ENCODE results near the gene MRPL24. TPM values are rescaled to one million over a fixed set of nuclear protein-coding genes. Genes with fewer than 3 reads are reported as not detected.

MRPL24 gene
- total and polyA plus RNA-seq, 2 of the 13 experiments (the other 11 are each of a cell fraction or from before 2014, with no cell fraction given): 38.1 to 42.9 TPM

DNA sequence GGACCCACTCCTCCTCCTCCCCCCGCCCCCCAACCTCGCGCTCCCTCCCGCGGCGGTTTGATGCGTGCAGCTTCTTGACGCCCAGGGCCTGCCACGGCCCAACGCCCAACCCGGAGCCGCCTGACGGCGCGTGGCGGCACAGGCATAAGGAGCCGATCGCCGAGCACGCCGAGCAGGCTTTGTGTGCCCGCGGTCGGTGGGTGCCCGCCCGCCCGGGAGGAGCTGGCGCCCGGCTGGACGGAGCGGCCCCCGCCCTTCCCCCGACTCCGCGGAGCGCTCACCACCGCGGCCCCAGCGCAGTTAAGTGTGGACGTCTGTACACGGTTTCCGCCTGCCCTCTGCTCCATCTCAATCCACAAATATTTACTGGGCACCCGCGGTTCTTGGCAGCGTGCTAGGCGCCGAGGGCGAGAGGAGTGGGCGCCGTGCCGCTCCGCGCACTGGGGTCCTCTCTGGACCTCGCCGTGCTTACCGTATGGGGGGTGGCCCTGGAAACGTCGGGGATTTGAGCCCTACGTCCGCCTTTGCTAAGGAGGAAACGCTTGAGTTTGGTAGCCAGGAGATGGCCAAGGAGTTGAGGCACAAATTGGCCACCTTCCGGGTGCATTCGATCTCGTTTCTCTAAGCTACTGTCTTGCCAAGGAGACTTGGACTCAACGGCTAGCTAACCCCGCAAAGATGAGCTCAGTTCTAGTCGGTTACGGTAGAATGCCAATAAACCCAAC, 11.0 kb upstream of the MRPL24 start (continued):
- TF ChIP-seq, protein P1, sequence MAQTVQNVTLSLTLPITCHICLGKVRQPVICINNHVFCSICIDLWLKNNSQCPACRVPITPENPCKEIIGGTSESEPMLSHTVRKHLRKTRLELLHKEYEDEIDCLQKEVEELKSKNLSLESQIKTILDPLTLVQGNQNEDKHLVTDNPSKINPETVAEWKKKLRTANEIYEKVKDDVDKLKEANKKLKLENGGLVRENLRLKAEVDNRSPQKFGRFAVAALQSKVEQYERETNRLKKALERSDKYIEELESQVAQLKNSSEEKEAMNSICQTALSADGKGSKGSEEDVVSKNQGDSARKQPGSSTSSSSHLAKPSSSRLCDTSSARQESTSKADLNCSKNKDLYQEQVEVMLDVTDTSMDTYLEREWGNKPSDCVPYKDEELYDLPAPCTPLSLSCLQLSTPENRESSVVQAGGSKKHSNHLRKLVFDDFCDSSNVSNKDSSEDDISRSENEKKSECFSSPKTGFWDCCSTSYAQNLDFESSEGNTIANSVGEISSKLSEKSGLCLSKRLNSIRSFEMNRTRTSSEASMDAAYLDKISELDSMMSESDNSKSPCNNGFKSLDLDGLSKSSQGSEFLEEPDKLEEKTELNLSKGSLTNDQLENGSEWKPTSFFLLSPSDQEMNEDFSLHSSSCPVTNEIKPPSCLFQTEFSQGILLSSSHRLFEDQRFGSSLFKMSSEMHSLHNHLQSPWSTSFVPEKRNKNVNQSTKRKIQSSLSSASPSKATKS (CRISPR knock-in tag; IDR thresholded peaks at IDR 0.05): no peak
- TF ChIP-seq ZFAT (CRISPR knock-in tag; conservative IDR thresholded peaks at IDR 0.05) (no peak), ERF (CRISPR knock-in tag; IDR thresholded peaks at IDR 0.05) (peak; percentile 72), ARNT2 (CRISPR knock-in tag; IDR thresholded peaks at IDR 0.05; ENCODE audit: low read depth) (peak; percentile 91), POLR2G (IDR thresholded peaks at IDR 0.05; ENCODE audit: low read depth, low read length) (peak; percentile 82), ZNF570 (CRISPR knock-in tag; IDR thresholded peaks at IDR 0.05; ENCODE audit: borderline replicate concordance) (no peak), ZNF574 (CRISPR knock-in tag; IDR thresholded peaks at IDR 0.05) (peak; percentile 91), FOXC1 (CRISPR knock-in tag; IDR thresholded peaks at IDR 0.05; ENCODE audit: borderline replicate concordance) (peak; percentile 85), PRMT3 (CRISPR knock-in tag; IDR thresholded peaks at IDR 0.05; ENCODE audit: borderline replicate concordance, low read depth) (no peak), MTF2 (CRISPR knock-in tag; IDR thresholded peaks at IDR 0.05; ENCODE audit: borderline replicate concordance) (no peak), ARNT (IDR thresholded peaks at IDR 0.05) (no peak), ZSCAN21 (CRISPR knock-in tag; IDR thresholded peaks at IDR 0.05; ENCODE audit: borderline replicate concordance) (0 out of 2 replicates have a peak, but pooled peaks have one; percentile 22)
- TF ChIP-seq, protein P2, sequence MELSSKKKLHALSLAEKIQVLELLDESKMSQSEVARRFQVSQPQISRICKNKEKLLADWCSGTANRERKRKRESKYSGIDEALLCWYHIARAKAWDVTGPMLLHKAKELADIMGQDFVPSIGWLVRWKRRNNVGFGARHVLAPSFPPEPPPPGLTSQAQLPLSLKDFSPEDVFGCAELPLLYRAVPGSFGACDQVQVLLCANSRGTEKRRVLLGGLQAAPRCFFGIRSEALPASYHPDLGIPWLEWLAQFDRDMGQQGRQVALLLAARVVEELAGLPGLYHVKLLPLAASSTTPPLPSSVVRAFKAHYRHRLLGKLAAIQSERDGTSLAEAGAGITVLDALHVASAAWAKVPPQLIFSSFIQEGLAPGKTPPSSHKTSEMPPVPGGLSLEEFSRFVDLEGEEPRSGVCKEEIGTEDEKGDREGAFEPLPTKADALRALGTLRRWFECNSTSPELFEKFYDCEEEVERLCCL (CRISPR knock-in tag; IDR thresholded peaks at IDR 0.05; ENCODE audit: borderline replicate concordance): no peak
- TF ChIP-seq, protein P3, sequence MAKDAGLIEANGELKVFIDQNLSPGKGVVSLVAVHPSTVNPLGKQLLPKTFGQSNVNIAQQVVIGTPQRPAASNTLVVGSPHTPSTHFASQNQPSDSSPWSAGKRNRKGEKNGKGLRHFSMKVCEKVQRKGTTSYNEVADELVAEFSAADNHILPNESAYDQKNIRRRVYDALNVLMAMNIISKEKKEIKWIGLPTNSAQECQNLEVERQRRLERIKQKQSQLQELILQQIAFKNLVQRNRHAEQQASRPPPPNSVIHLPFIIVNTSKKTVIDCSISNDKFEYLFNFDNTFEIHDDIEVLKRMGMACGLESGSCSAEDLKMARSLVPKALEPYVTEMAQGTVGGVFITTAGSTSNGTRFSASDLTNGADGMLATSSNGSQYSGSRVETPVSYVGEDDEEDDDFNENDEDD (CRISPR knock-in tag; IDR thresholded peaks at IDR 0.05; ENCODE audit: borderline replicate concordance): peak; percentile 91
- TF ChIP-seq, protein P4, sequence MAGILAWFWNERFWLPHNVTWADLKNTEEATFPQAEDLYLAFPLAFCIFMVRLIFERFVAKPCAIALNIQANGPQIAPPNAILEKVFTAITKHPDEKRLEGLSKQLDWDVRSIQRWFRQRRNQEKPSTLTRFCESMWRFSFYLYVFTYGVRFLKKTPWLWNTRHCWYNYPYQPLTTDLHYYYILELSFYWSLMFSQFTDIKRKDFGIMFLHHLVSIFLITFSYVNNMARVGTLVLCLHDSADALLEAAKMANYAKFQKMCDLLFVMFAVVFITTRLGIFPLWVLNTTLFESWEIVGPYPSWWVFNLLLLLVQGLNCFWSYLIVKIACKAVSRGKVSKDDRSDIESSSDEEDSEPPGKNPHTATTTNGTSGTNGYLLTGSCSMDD (CRISPR knock-in tag; IDR thresholded peaks at IDR 0.05): no peak
- TF ChIP-seq, protein P5, sequence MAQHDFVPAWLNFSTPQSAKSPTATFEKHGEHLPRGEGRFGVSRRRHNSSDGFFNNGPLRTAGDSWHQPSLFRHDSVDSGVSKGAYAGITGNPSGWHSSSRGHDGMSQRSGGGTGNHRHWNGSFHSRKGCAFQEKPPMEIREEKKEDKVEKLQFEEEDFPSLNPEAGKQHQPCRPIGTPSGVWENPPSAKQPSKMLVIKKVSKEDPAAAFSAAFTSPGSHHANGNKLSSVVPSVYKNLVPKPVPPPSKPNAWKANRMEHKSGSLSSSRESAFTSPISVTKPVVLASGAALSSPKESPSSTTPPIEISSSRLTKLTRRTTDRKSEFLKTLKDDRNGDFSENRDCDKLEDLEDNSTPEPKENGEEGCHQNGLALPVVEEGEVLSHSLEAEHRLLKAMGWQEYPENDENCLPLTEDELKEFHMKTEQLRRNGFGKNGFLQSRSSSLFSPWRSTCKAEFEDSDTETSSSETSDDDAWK (CRISPR knock-in tag; IDR thresholded peaks at IDR 0.05): no peak

All from HepG2 (cell line).